HG03521 (cell line): Measurements from ENCODE around the gene TUBA8.
A peak's percentile ranks its signal among the peaks of the same experiment; 100 is the strongest.

ENCODE experiments used
- ATAC-seq: cut with Tn5 transposase; IDR thresholded peaks from one replicate; pipeline ENCODE4 v1.9.1; 2021; ENCODE audit warnings: mild to moderate bottlenecking, moderate library complexity; ENCODE audit not compliant: unreplicated experiment

Gene TUBA8

GRCh38 chr22:18077087-18077638 lies 33.4 kb upstream of the TUBA8 start:
- no peak for ATAC-seq

GRCh38 chr22:18077639-18078328 lies 32.8 kb upstream of the TUBA8 start, which contains the start of gene PEX26:
Gene PEX26 (plus strand): TSS chr22:18077990. CDS start chr22:18078377, 387 bp downstream.
- peak; percentile 96 for ATAC-seq

GRCh38 chr22:18078329-18079041 lies 32.1 kb upstream of the TUBA8 start:
- peak; percentile 6 for ATAC-seq

GRCh38 chr22:18079706-18080233 lies 30.8 kb upstream of the TUBA8 start:
- ATAC-seq, result no peak

- no peak for ATAC-seq
These were observed 29.2 kb upstream of the TUBA8 start for GRCh38 chr22:18081416-18081815.

GRCh38 chr22:18082467-18082866 lies 28.1 kb upstream of the TUBA8 start:
- ATAC-seq, result no peak

GRCh38 chr22:18083406-18083805 lies 27.2 kb upstream of the TUBA8 start:
- no peak for ATAC-seq

- ATAC-seq, result no peak
These were observed 25.4 kb upstream of the TUBA8 start for GRCh38 chr22:18085188-18085587.

GRCh38 chr22:18087350-18087855 lies 23.2 kb upstream of the TUBA8 start:
- ATAC-seq, result no peak

GRCh38 chr22:18088825-18089568 lies 21.6 kb upstream of the TUBA8 start:
- no peak for ATAC-seq

- ATAC-seq, result no peak
These were observed 20.3 kb upstream of the TUBA8 start for GRCh38 chr22:18090286-18090685.

GRCh38 chr22:18091478-18091877 lies 19.1 kb upstream of the TUBA8 start:
- no peak for ATAC-seq

- ATAC-seq, result no peak
These were observed 18.6 kb upstream of the TUBA8 start for GRCh38 chr22:18091916-18092526.

GRCh38 chr22:18093661-18094060 lies 16.9 kb upstream of the TUBA8 start:
- no peak for ATAC-seq

GRCh38 chr22:18095101-18095805 lies 15.4 kb upstream of the TUBA8 start:
- ATAC-seq, result no peak

GRCh38 chr22:18096823-18097222 lies 13.8 kb upstream of the TUBA8 start:
- no peak for ATAC-seq

- ATAC-seq, result no peak
These were observed 9.8 kb upstream of the TUBA8 start for GRCh38 chr22:18100781-18101180.

- ATAC-seq, result no peak
These were observed 9.1 kb upstream of the TUBA8 start for GRCh38 chr22:18101536-18101935.

- ATAC-seq, result no peak
These were observed 6.9 kb upstream of the TUBA8 start for GRCh38 chr22:18103527-18104269.
